ENCODE measurements around the gene ALDOC.

GRCh38 chr17:28523876-28524275, 52.8 kb downstream of the ALDOC start:
- TF ChIP-seq CTCF (IDR thresholded peaks at IDR 0.05; ENCODE audit: low read length) (no peak), EZH2 (IDR thresholded peaks at IDR 0.05; ENCODE audit: borderline replicate concordance, low read length) (no peak)
